Measurements from ENCODE around the gene HBG2. TPM values are rescaled to one million over a fixed set of nuclear protein-coding genes. Genes with fewer than 3 reads are reported as not detected.
A peak's percentile ranks its signal among the peaks of the same experiment; 100 is the strongest.

HBG2 gene
- total and polyA plus RNA-seq, 2 experiments from 2014 or later, result not detected

DNA sequence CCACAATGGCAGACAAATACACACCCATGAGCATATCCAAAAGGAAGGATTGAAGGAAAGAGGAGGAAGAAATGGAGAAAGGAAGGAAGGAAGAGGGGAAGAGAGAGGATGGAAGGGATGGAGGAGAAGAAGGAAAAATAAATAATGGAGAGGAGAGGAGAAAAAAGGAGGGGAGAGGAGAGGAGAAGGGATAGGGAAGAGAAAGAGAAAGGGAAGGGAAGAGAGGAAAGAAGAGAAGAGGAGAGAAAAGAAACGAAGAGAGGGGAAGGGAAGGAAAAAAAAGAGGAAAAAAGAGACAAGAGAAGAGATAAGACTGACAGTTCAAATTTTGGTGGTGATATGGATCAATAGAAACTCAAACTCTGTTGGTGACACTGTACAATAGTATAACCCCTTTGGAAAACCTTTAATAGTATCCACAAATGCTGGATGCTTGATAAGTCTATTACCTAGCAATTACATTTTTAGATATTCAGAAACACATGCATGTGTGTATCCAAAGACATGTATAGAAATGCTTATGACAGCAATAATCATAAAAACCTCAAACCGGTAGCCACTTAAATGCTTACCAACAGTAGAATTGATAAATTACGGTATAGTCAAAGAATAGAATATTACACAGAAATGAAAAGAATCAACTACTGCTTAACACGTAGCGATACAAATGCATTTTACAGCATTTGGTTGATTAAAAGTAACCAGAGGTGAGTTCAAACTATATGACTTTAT lies 19.1 kb downstream of the HBG2 start:
- Histone ChIP-seq H3K4me2 (ENCODE audit: unreplicated experiment) (no peak overlapping the region), H3K4me1 (ENCODE audit: insufficient read depth) (no peaks in the 10 kb centered on the region; the same call in 1 of the 2 replicates), H3K36me3 (ENCODE audit: low read depth) (no peaks in the 10 kb centered on the region), H3K27ac (no peak overlapping the region), H3K79me2 (ENCODE audit: insufficient read depth) (no peaks in the 10 kb centered on the region), H3K9me2 (ENCODE audit: insufficient read depth) (no peaks in the 10 kb centered on the region), H3K4me3 (no peak overlapping the region), H2AFZ (no peak overlapping the region), H3K9me3 (ENCODE audit: low read depth) (no peaks in the 10 kb centered on the region), H3K27me3 (replicated peaks; ENCODE audit: insufficient read depth) (no peaks in the 10 kb centered on the region), H3K9ac (no peak overlapping the region), H3F3A (ENCODE audit: insufficient read depth) (0 out of 2 replicates have a peak, but pooled peaks cover 5% of the 10 kb centered on the region), H4K20me1 (ENCODE audit: insufficient read depth) (no peaks in the 10 kb centered on the region)
- no peak for TF ChIP-seq EZH2phosphoT487 (IDR thresholded peaks at IDR 0.05; ENCODE audit: insufficient read depth, low read depth)
- TF ChIP-seq EZH2 (IDR thresholded peaks at IDR 0.05; ENCODE audit: insufficient read depth, poor library complexity, severe bottlenecking), result no peak
- WGBS, 2 experiments (ENCODE audit: low coverage in 1 of 2, low lambda C conversion rate in 2 of 2, missing lambda C conversion rate in 2 of 2), result 68 to 76% methylated on average over 4 to 5 of the region's 5 CpGs
- DNase-seq, result no peak
- in situ Hi-C loops (cut with MboI), result no loop called here

DNA sequence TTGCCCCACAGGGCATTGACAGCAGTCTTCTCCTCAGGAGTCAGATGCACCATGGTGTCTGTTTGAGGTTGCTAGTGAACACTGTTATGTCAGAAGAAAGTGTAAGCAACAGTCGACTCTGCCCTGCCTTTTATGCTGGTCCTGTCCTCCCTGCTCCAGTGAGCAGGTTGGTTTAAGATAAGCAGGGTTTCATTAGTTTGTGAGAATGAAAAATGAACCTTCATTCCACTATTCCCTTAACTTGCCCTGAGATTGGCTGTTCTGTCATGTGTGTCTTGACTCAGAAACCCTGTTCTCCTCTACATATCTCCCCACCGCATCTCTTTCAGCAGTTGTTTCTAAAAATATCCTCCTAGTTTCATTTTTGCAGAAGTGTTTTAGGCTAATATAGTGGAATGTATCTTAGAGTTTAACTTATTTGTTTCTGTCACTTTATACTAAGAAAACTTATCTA lies 20.2 kb downstream of the HBG2 start, which contains the start of gene HBD:
Gene HBD, minus strand, starts transcription at position 103 of the 454 bp plus-strand sequence. Its CDS starts 50 bp downstream, at position 53.
- Histone ChIP-seq H3K27me3 (replicated peaks; ENCODE audit: insufficient read depth) (no peaks in the 10 kb centered on the region), H3K4me3 (peak within 1 kb of the TSS; percentile 17), H3K9me3 (ENCODE audit: low read depth) (no peaks in the 10 kb centered on the region), H2AFZ (peak within 1 kb of the TSS; percentile 56), H3K27ac (no peak within 1 kb of the TSS), H3K9me2 (ENCODE audit: insufficient read depth) (no peaks in the 10 kb centered on the region), H4K20me1 (ENCODE audit: insufficient read depth) (no peaks in the 10 kb centered on the region), H3K4me2 (ENCODE audit: unreplicated experiment) (peak within 1 kb of the TSS; percentile 39), H3K79me2 (ENCODE audit: insufficient read depth) (no peaks in the 10 kb centered on the region), H3K36me3 (ENCODE audit: low read depth) (no peaks in the 10 kb centered on the region), H3K9ac (no peak within 1 kb of the TSS), H3F3A (ENCODE audit: insufficient read depth) (0 out of 2 replicates have a peak, but pooled peaks cover 5% of the 10 kb centered on the region), H3K4me1 (ENCODE audit: insufficient read depth) (no peaks in the 10 kb centered on the region; the same call in 1 of the 2 replicates)
- WGBS, 2 experiments (ENCODE audit: low coverage in 1 of 2, low lambda C conversion rate in 2 of 2, missing lambda C conversion rate in 2 of 2), result 7 to 27% methylated on average over 2 of the region's 2 CpGs
- TF ChIP-seq EZH2phosphoT487 (IDR thresholded peaks at IDR 0.05; ENCODE audit: insufficient read depth, low read depth), result no peak
- no peak for TF ChIP-seq EZH2 (IDR thresholded peaks at IDR 0.05; ENCODE audit: insufficient read depth, poor library complexity, severe bottlenecking)
- DNase-seq, result peak; percentile 64
- in situ Hi-C loops (cut with MboI), result no loop called here

DNA sequence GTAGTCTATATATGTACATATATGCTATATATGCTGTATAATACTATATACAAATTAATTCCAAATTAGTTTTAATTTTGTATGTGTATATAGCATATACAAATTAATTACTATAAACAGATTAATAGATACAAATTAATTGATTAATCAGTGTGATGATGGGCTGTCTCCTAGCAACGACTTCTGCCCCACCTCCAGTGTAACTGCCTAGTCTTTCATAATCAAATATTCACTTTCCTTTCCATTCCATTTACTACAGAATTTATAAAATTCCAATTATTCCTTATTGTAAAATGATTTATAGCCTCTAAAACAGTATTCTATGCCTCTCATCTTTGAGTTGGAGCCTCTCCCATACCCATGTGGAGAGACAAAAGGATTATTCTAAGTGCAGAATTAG lies 21.3 kb downstream of the HBG2 start:
- H3K36me3 ChIP-seq (ENCODE audit: low read depth), result no peaks in the 10 kb centered on the region
- WGBS, 2 experiments (ENCODE audit: low coverage in 1 of 2, low lambda C conversion rate in 2 of 2, missing lambda C conversion rate in 2 of 2), result 68 to 75% methylated on average over 1 of the region's 1 CpG
- TF ChIP-seq EZH2phosphoT487 (IDR thresholded peaks at IDR 0.05; ENCODE audit: insufficient read depth, low read depth) (no peak), EZH2 (IDR thresholded peaks at IDR 0.05; ENCODE audit: insufficient read depth, poor library complexity, severe bottlenecking) (no peak)
- no peaks in the 10 kb centered on the region for H4K20me1 ChIP-seq (ENCODE audit: insufficient read depth)
- no peak overlapping the region for H3K27ac ChIP-seq
- H3F3A ChIP-seq (ENCODE audit: insufficient read depth), result 0 out of 2 replicates have a peak, but pooled peaks cover 5% of the 10 kb centered on the region
- H3K4me1 ChIP-seq (ENCODE audit: insufficient read depth), result no peaks in the 10 kb centered on the region; the same call in 1 of the 2 replicates
- no peaks in the 10 kb centered on the region for H3K27me3 ChIP-seq (replicated peaks; ENCODE audit: insufficient read depth)
- no peak for DNase-seq
- in situ Hi-C loops (cut with MboI), result no loop called here
- H3K79me2 ChIP-seq (ENCODE audit: insufficient read depth), result no peaks in the 10 kb centered on the region
- no peak overlapping the region for H2AFZ ChIP-seq
- H3K4me2 ChIP-seq (ENCODE audit: unreplicated experiment), result no peak overlapping the region
- H3K9ac ChIP-seq, result no peak overlapping the region
- no peaks in the 10 kb centered on the region for H3K9me2 ChIP-seq (ENCODE audit: insufficient read depth)
- no peaks in the 10 kb centered on the region for H3K9me3 ChIP-seq (ENCODE audit: low read depth)
- H3K4me3 ChIP-seq, result no peak overlapping the region

DNA sequence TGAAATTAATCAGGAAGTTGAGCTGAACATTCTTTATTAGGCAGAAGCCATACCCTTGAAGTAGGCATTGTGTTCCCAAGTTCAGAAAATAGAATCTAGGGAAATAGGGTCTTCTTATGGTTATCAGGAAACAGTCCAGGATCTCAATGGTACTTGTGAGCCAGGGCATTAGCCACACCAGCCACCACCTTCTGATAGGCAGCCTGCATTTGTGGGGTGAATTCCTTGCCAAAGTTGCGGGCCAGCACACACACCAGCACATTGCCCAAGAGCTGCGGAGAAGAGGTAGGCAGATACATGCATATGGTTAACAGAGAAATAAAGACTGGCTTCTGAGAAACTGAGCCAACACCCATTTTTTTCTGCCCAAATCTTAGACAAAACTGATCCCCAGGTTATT lies 21.8 kb downstream of the HBG2 start:
- TF ChIP-seq EZH2 (IDR thresholded peaks at IDR 0.05; ENCODE audit: insufficient read depth, poor library complexity, severe bottlenecking) (no peak), EZH2phosphoT487 (IDR thresholded peaks at IDR 0.05; ENCODE audit: insufficient read depth, low read depth) (no peak)
- in situ Hi-C loops (cut with MboI), result no loop called here

More for the DNA sequence above, 21.8 kb downstream of the HBG2 start:
- DNase-seq, result no peak
- H4K20me1 ChIP-seq (ENCODE audit: insufficient read depth), result no peaks in the 10 kb centered on the region
- 84% methylated on average over 2 of the region's 2 CpGs for WGBS, 2 experiments (ENCODE audit: low coverage in 1 of 2, low lambda C conversion rate in 2 of 2, missing lambda C conversion rate in 2 of 2)
- no peaks in the 10 kb centered on the region for H3K9me3 ChIP-seq (ENCODE audit: low read depth)
- no peak overlapping the region for H3K9ac ChIP-seq
- no peaks in the 10 kb centered on the region for H3K79me2 ChIP-seq (ENCODE audit: insufficient read depth)
- no peaks in the 10 kb centered on the region for H3K27me3 ChIP-seq (replicated peaks; ENCODE audit: insufficient read depth)
- H3K36me3 ChIP-seq (ENCODE audit: low read depth), result no peaks in the 10 kb centered on the region
- H3K27ac ChIP-seq, result no peak overlapping the region
- no peak overlapping the region for H3K4me2 ChIP-seq (ENCODE audit: unreplicated experiment)
- H3K9me2 ChIP-seq (ENCODE audit: insufficient read depth), result no peaks in the 10 kb centered on the region
- H2AFZ ChIP-seq, result no peak overlapping the region
- 0 out of 2 replicates have a peak, but pooled peaks cover 5% of the 10 kb centered on the region for H3F3A ChIP-seq (ENCODE audit: insufficient read depth)
- H3K4me3 ChIP-seq, result no peak overlapping the region
- no peaks in the 10 kb centered on the region; the same call in 1 of the 2 replicates for H3K4me1 ChIP-seq (ENCODE audit: insufficient read depth)

All from GM23248 (cell line).